Muscle of back (tissue), 13 donors: Measurements from ENCODE around the gene TMEM266. TPM values are rescaled to one million over a fixed set of nuclear protein-coding genes. Genes with fewer than 3 reads are reported as not detected.
"Not testable (repeated sequence)": the region's sequence is repeated elsewhere in the genome, so short reads cannot be mapped to it uniquely, and the experiment has no call there.

ENCODE experiments used
- DNase-seq, 3 donors: peaks; one replicate each; pipeline versions ENCODE4 v3.0.0 to v3.0.0-alpha.2; 2013
- long read RNA-seq, 9 donors: transcript quantifications; one replicate each; lab custom pipeline, GENCODE V29; 2026
- polyA plus RNA-seq, 10 donors: library from polyadenylated mRNA; unstranded; fragments of 120-200 nt; gene quantifications; one replicate each; pipeline ENCODE4 v1.2.1, GENCODE V29; 2013; ENCODE audit not compliant: insufficient read length in 10 of 10

TMEM266 gene
- 1 to 10 TPM in 1 of 10 donors, under 1 TPM in 9; 0.23 to 1.0 (median 0.32) TPM for polyA plus RNA-seq
- long read RNA-seq, donor 1, partial matches to known transcripts = 0 of 1 reads
- long read RNA-seq, donor 1, other reads (novel, unspliced or antisense) = 0 of 1 reads
- long read RNA-seq, donor 2, partial matches to known transcripts = 69 of 102 reads
- long read RNA-seq, donor 2, other reads (novel, unspliced or antisense) = 33 of 102 reads
- long read RNA-seq, donor 3 = 0 reads
- long read RNA-seq, donor 4 = 0 reads
- long read RNA-seq, donor 5, partial matches to known transcripts = 78 of 156 reads
- long read RNA-seq, donor 5, other reads (novel, unspliced or antisense) = 78 of 156 reads
- long read RNA-seq, donor 6, partial matches to known transcripts = 172 of 184 reads
- long read RNA-seq, donor 6, other reads (novel, unspliced or antisense) = 12 of 184 reads
- long read RNA-seq, donor 7 = 0 reads
- long read RNA-seq, donor 8 = 0 reads
- long read RNA-seq, donor 9 = 0 reads

DNA sequence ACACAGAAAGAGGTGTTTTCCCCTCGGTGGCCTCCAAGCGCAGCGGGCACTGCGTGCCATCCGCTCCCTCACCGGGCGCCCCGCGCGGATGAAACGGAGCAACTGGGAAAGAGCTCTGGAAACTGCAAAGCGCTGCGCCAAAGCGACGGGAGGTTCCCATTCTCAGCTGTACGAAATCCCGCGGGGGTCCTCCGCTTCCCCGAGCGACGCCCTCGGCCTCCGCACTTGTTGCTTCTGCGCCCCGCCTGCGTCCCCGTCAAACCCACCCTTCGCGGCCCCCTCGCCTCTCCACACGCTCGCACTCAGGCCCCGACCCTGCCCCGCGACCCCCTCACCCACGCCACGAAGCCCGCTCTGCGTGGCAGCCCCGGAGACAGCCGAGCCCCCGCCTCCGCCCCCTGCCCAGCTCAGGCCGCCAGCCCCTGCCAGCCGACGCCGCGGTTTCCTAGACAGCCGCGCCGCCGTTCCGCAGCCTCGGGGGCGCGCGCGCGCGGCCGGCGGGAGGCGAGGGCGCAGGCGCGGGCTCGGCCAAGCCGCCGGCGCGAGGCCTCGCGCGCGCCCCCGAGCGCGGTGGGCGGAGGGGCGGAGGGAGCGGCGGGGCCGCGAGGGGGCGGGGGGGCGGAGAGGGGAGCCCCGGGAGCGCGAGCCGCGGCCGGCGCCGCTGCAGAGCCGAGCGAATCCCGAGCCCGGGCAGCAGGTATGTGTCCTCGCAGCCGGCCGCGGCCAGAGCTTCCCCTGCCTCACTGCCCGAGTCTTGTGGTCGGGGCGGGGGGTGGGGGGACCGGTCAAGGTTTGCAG is at the start of gene TMEM266:
TMEM266 (plus strand) TSS at position 666 of the 798 bp plus-strand sequence. CDS start 74,279 bp downstream, outside the sequence.
- peak; percentile 41 to 65 (median 65) for DNase-seq

DNA sequence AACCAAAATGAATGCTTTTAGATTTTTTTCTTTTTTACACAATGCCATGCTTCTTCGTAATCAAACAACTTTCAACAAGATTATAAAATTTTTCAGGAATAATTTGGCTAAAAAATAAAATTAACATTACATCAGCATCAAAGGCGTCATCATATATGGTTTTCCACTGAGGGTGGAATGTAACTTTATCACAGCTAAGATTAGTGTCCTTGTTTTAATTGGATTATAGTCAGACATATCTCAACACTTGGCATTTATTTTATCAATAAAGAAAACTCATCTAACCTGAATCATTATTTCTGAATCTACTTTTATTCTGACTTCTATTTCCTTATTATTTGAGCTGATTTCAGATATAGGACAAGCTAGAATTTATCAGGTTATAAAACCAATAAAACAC is 49.2 kb upstream of the TMEM266 start:
- DNase-seq = no peak

DNA sequence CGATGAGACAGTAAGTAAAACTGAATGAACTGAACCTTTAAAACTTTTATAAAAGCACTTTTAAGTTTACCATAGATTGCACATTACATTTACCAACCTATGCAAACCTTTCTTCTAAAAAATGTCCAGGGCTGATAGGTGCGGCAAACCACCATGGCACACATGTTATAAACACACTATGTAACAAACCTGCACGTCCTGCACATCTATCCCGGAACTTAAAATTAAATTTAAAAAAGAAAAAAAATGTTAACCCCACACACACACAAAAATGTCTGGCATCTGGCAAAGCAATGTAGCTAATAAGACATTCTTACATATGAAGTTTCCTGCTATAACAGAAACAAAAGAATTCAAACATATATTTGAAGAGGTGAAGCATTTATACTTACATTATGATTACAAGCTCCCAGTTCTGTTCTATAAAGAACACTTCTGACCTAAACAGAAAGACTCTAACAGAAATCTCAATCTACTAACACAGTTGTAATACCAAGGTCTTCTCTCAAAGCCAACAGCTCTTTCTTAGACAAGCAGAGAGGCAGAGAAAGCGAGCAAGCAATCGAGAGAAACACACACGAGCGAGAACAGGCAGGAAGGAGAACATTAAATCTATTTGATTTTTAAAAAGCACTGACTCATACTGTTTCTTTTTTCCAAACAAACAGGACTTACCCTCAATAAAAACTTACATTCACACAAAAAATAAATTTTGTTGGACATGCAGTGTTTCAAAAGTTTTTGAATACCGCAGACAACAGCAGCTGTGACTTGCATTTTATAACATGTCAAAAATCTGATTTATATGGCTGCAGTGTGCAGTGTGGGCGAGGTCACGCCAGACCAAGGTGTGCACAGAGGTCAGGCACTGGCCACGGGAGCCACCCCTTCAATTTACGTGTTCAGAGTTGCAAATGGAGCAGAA is 47.9 kb upstream of the TMEM266 start, which contains the start of gene NRG4:
NRG4 (minus strand) TSS at position 798 of the 925 bp plus-strand sequence. CDS start 1,194 bp downstream, outside the sequence.
- peak in 1 of 3 donors; percentile 3 for DNase-seq

GRCh38 chr15:76013470-76013869 is 46.3 kb upstream of the TMEM266 start:
- not testable (repeated sequence) for DNase-seq

DNA sequence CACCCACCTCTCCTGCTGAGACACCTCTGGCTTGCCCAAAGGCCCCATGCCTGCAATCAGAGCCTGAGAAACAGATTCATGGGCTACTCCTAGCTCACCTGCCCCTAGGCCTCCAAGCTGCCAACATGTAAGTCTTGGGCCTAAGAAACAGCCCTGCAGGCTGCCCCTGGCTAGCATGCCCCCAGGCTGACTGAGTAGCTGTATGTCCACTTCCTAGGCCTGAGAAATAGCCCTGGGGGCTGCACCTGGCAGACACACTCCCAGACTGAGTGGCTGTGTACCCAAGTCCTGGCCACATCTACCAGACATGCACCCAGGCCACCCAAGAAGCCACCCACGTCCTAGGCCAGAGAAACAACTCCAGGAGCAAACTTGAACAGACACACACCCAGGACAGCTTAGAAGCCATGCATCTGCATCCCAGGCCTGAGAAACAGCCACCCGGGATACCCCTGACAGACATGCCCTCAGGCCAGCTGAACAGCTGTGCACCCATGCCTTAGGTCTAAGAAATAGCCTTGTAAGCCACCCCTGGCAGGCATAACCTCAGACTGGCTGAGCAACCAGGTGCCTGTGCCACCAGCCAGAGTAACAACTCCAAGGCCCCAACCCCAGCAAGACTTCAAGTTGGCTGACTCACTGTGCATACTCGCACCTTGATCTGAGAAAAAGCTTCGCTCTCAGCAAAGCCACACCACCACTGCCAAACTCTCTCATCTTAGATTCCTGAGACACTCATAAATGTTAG is 35.6 kb upstream of the TMEM266 start:
- no peak for DNase-seq

DNA sequence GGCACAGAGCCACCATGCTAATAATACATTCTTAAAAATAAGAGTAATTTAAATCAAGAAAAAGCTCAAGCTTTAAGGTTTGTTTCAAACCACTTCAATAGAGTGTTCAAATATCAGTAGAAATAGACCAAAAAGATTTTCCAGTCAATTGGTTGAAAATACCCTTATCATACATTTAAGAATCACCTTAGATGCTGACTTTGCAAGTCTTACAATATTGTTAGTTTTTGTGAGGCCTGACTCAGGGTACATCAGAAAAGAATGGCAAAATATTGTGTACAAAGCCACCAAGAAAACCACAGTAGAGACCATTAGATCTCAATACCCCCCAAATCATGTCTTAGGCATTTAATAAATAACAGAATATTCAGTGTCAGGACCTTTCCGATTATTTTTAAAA is 27.7 kb upstream of the TMEM266 start:
- DNase-seq = no peak

DNA sequence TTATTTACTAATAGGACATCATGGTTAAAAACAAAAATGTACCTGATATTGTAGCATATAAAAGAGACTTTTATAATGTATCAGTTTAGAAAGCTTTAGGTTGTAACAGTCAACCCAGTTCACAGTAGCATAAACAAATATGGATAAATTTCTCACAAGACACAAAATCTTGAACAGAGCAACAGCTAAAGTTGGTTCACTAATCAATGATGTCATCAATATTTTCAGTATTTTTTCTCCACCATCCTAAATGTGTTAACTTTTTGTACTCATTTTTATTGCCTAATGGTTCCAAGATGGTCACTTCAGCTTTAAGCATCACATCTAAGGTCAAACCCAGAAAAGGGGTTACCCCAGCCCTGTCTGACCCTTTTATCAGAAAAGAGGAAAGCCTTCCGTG is 26.3 kb upstream of the TMEM266 start:
- DNase-seq = no peak

GRCh38 chr15:76034111-76034510 is 25.7 kb upstream of the TMEM266 start:
- DNase-seq = no peak

GRCh38 chr15:76035593-76035992 is 24.2 kb upstream of the TMEM266 start:
- no peak for DNase-seq

DNA sequence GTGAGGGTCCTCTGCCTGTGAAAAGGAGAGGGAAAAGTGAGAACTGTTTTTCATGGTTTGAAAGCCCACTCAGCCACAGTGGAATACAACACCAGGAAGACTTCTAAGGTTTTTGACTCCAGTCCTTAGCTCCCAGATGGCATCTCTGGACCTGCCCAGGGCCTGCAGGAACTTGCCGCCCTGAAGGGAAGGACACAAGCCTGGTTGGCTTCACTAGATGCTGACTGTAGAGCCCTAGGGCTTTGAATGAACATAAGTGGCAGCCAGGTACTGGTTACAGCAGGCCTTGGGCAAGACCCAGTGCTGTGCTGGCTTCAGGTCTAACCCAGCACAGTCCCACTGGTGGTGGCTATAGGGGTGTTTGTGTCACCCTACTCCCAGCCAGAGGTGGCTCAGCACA is 21.3 kb upstream of the TMEM266 start:
- DNase-seq = no peak

GRCh38 chr15:76054201-76054600 is 5.6 kb upstream of the TMEM266 start:
- not testable (repeated sequence) for DNase-seq

GRCh38 chr15:76056931-76057330 is 2.9 kb upstream of the TMEM266 start:
- DNase-seq = no peak

GRCh38 chr15:76057332-76058000 is 2.3 kb upstream of the TMEM266 start:
- DNase-seq = peak; percentile 20 to 66 (median 59)

DNA sequence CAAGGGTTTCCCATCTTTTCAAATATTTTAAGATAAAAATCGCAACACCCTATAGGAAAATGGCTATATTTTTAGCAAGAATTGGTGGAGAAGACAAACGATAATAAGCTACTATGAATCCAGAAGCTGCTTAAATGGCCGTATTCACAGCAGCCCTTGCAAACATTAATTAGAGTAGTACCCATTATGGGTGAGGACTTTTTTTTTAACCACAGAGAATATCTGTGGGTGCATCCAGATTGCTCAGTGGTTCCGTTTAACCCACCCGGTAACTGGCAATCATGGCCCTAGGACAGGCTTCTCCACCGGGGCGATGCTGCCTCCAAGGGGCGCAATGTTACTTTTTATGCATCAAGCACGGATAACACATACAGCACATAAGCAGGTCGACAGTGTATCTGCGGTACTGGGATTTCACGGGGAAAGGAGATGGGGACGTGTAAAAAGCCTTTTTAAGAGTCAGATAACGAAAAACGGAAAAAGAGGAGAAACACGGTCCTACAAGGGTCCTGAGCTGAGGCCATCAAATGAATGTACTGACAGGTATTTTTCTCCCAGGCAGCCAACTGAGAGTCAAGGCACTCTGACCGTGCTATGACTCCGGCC is 968 bp upstream of the TMEM266 start:
- DNase-seq = peak in 1 of 3 donors; percentile 4

DNA sequence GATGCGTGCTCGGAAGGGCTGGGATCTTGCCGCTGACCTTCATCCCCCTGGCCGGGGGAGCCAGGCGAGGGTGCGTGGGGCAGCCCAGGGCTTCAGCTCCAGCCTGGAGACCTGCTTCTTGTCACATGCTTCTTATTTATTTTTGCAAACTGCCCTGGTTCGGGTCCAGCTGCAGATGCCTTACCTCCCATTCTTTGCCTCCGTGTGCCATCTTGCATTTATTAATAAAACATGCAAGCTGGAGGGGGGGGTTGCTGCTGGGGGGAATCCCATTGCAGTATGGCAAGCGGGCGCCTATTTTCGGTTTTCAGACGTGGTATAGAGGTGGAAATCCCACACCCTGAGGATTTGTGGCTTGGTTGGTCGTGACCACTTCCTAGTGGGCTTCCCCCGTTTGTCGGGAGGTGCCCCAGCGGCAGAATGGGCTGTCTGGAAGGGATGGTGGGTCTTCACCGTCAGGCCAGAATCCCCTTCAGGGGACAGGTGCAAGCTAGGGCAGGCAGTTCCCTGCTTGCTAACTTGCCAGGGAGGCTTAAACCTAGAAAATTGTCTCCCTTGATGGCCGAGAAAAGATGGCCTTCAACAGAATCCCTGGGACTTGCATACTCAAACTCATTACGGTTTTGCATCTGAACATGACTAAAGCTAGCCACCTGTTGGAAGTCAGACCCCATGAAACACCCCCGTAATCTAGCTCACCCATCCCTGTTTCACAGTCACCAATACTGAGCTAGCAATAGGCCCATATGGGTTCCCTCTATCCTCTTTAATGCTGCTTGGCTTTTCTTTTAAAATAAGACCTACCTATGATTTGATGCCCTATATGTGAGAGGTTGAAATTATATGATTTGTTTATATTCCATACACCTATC is 569 bp downstream of the TMEM266 start:
- no peak for DNase-seq

- no peak for DNase-seq
These were observed 1.9 kb downstream of the TMEM266 start for GRCh38 chr15:76061700-76062099.

GRCh38 chr15:76062286-76062685 is 2.5 kb downstream of the TMEM266 start:
- no peak for DNase-seq

GRCh38 chr15:76064375-76064774 is 4.6 kb downstream of the TMEM266 start:
- no peak for DNase-seq

GRCh38 chr15:76065245-76065644 is 5.5 kb downstream of the TMEM266 start:
- DNase-seq = no peak
